Sigmoid colon (tissue), 7 donors: ENCODE data around the gene SLC16A3. TPM values are rescaled to one million over a fixed set of nuclear protein-coding genes. Genes with fewer than 3 reads are reported as not detected.

Source experiments
- DNase-seq: peaks from one replicate; pipeline ENCODE4 v3.0.0-alpha.2; 2019
- H3K27ac ChIP-seq, 4 donors: fragments of 200-600 bp; sonication (generic); one replicate each; pipeline ENCODE4 v1.5.1; 2016 to 2019; ENCODE audit warnings: mild to moderate bottlenecking in 1 of 4
- H3K27me3 ChIP-seq, 3 donors: fragments of 200-600 bp; sonication (generic); one replicate each; pipeline ENCODE4 v1.5.1; 2019; ENCODE audit warnings: mild to moderate bottlenecking in 1 of 3
- H3K36me3 ChIP-seq, 4 donors: fragments of 200-600 bp; sonication (generic); one replicate each; pipeline ENCODE4 v1.5.1; 2016 to 2019
- H3K4me1 ChIP-seq, 4 donors: fragments of 200-600 bp; sonication (generic); one replicate each; pipeline ENCODE4 v1.5.1; 2017 to 2019
- H3K4me3 ChIP-seq, 4 donors: fragments of 200-600 bp; sonication (generic); one replicate each; pipeline ENCODE4 v1.5.1; 2017 to 2019; ENCODE audit warnings: mild to moderate bottlenecking in 2 of 4, moderate library complexity in 1 of 4
- H3K9me3 ChIP-seq, 4 donors: fragments of 200-600 bp in 3 of 4; sonication (generic) in 3 of 4; one replicate each; pipeline versions ENCODE4 v1.5.1 to v1.6.1; 2013 to 2019
- EP300 ChIP-seq, 4 donors: sonication (generic); formaldehyde crosslinking; IDR thresholded peaks; one replicate each; pipeline ENCODE4 v1.6.1; 2017; ENCODE audit warnings: antibody characterized with exemption in 4 of 4
- POLR2A ChIP-seq, 2 donors: fragments of 450-650 bp; IDR thresholded peaks; one replicate each; pipeline ENCODE4 v1.6.1; 2016; ENCODE audit warnings: antibody characterized with exemption in 2 of 2, mild to moderate bottlenecking in 2 of 2, moderate library complexity in 2 of 2
- POLR2AphosphoS5 ChIP-seq, 4 donors: sonication (generic); formaldehyde crosslinking; IDR thresholded peaks; one replicate each; pipeline ENCODE4 v1.6.1; 2017; ENCODE audit warnings: antibody characterized with exemption in 4 of 4
- WGBS, 2 donors: extraction: QIAGEN DNeasy Blood & Tissue Kit; methylation state at CpG; one replicate each; pipeline ENCODE4 v1.1.7; 2013; 5-methylcytosine and 5-hydroxymethylcytosine counted together
- intact Hi-C: fragments of 100-400 bp; cut with DNase I; formaldehyde crosslinking; loops from one replicate; pipeline ENCODE4 v1.15.1; 2023
- polyA plus RNA-seq, 3 donors: library from polyadenylated mRNA; stranded (reverse); fragments of 200-250 nt; gene quantifications; one replicate each; pipeline ENCODE4 v1.2.3, GENCODE V29; 2013
- total RNA-seq, 4 donors: library from RNA; depleted of rRNA; stranded (reverse); fragments of >200 nt; gene quantifications; one replicate each; pipeline ENCODE4 v1.1.0, GENCODE V29; 2016
- TF ChIP-seq, protein P1 (sequence below), 4 experiments: fragments of 450-650 bp in 3 of 4; fragments of 200-600 bp in 1 of 4; IDR thresholded peaks; one replicate each; pipeline ENCODE4 v1.5.1; 2016 to 2019; ENCODE audit warnings: antibody characterized with exemption in 4 of 4, mild to moderate bottlenecking in 3 of 4, moderate library complexity in 2 of 4
- donor health status: healthy with polysubstance abuse.
- donor health status: Bipolar disorder and iron deficiency.
- donor health status: healthy.

The SLC16A3 gene
- total and polyA plus RNA-seq, 7 donors, result 9.6 to 140 (median 12.6) TPM

DNA sequence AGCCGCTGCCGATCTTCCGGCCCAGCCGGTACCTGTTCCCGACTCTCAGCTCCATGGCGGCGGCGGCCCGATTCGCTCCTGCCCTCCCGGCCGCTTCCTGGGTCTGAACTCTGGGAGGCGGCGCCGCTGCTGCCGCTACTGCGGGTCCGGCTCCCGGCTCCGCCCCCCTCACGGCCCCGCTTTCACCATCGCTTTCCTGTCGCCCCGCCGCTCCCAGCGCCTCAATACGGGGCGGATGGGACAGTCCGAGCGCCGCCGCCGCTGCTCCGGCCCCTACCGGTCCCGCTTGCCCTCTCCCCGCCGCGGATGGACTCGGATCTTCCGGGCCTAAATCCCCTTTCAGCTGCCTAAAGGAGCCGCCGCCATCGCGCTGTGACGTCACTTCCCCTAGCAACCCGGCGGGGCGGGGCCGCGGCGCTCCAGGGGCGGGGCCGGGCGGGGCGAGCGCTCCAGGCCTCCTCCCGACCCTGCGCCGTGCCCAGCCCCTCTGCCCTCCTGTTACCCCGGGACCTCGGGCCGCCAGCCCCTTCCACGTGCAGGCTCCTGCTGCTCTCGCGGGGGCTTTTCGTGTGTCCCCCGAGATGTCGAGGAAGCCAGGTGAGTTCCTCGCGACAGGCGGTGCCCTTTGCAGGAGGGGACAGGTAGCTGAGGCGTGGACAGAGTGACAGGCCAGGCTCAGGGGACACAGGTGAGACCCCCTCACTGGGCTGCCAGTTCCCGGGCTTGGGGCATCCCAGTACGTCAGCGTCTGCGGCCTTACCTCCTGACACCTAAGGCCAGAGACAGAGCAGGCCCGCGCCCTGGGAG is 44.7 kb downstream of the SLC16A3 start, which contains the start of gene CSNK1D:
Gene CSNK1D (minus strand): TSS at position 374 of the 807 bp plus-strand sequence. CDS start 319 bp downstream, at position 55.
- 3 to 6% methylated on average over 80 of the region's 80 CpGs for WGBS, 2 donors

DNA sequence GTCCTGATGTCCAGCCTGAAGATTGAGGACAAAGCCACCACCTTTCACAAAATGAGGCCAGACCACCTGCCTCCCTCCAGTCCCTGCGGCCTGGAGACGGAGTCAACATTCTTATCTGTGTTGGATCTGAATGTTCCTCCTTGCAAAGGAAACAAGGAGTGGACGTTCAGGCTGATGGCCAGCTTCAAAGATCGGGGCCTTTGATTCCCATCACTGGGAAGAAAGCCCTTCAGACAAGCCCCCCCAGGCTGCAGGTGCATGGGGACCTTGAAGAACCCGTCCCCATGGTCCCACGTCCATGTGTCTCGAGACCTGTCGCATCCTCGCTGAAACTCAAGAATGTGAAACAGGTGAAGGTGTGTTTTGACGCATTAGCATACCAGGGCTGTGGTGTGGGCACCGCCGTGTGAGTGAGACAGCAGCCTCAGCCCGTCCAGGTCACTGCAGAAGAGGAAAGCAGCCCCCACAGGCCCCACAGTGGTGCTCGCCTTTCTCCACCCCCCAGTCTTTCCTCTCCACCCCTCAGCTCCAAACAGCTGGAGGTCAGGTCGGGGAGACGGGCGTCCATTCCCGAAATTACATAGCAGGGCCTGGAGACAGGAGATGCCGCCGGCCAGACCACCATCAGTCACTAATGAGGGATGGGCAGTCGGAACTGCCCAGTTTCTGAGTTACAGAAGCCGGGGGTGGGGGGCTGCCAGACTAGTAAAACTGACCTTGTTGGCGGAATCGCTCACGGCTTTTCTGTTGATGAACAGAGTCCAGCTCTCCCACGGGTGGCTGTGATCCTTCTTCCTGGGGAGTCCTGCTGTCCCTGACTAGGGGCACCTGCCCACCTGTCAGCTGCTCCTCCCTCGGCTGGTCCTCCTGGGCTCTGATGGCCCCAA is 45.5 kb downstream of the SLC16A3 start:
- H3K4me1 ChIP-seq, result peaks cover 0 to 49% (median 46%) of the 10 kb centered on the region in 4 donors
- TF ChIP-seq POLR2AphosphoS5 (IDR thresholded peaks at IDR 0.05) (no peak), EP300 (IDR thresholded peaks at IDR 0.05) (no peak), POLR2A (IDR thresholded peaks at IDR 0.05) (no peak)
- TF ChIP-seq, protein P1, sequence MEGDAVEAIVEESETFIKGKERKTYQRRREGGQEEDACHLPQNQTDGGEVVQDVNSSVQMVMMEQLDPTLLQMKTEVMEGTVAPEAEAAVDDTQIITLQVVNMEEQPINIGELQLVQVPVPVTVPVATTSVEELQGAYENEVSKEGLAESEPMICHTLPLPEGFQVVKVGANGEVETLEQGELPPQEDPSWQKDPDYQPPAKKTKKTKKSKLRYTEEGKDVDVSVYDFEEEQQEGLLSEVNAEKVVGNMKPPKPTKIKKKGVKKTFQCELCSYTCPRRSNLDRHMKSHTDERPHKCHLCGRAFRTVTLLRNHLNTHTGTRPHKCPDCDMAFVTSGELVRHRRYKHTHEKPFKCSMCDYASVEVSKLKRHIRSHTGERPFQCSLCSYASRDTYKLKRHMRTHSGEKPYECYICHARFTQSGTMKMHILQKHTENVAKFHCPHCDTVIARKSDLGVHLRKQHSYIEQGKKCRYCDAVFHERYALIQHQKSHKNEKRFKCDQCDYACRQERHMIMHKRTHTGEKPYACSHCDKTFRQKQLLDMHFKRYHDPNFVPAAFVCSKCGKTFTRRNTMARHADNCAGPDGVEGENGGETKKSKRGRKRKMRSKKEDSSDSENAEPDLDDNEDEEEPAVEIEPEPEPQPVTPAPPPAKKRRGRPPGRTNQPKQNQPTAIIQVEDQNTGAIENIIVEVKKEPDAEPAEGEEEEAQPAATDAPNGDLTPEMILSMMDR (IDR thresholded peaks at IDR 0.05), result no peak
- WGBS, 2 donors, result 69 to 78% methylated on average over 27 of the region's 27 CpGs
- intact Hi-C loops, result no loop called here
- no peaks in the 10 kb centered on the region for H3K9me3 ChIP-seq
- no peaks in the 10 kb centered on the region for H3K27me3 ChIP-seq
- no peak for DNase-seq
- H3K36me3 ChIP-seq, result peaks cover 0 to 20% (median 2%) of the 10 kb centered on the region in 4 donors
- H3K27ac ChIP-seq, result peak overlapping the region; percentile 97 to 100 (median 98)
- H3K4me3 ChIP-seq, result peak overlapping the region; percentile 77 to 99 (median 93)

More for the DNA sequence above, 44.7 kb downstream of the SLC16A3 start, which contains the start of gene CSNK1D:
- peaks cover 0 to 20% (median 2%) of the 10 kb centered on the region in 4 donors for H3K36me3 ChIP-seq
- peak within 1 kb of the TSS; percentile 97 to 100 (median 98) for H3K27ac ChIP-seq
- peaks cover 0 to 57% (median 55%) of the 10 kb centered on the region in 4 donors for H3K4me1 ChIP-seq
- no peaks in the 10 kb centered on the region for H3K9me3 ChIP-seq
- peak within 1 kb of the TSS; percentile 77 to 99 (median 93) for H3K4me3 ChIP-seq
- peak; percentile 95 for DNase-seq
- TF ChIP-seq POLR2A (IDR thresholded peaks at IDR 0.05) (peak; percentile 88 to 91), POLR2AphosphoS5 (IDR thresholded peaks at IDR 0.05) (peak; percentile 80 to 99 (median 91)), EP300 (IDR thresholded peaks at IDR 0.05) (peak in 2 of 4 donors; percentile 53 to 72)
- TF ChIP-seq, protein P1 (IDR thresholded peaks at IDR 0.05), result no peak
- intact Hi-C loops, result loop anchor here (2.0 kb wide), 2 partner anchors 19 to 33 kb away; no protein-coding TSS in a partner anchor
- no peaks in the 10 kb centered on the region for H3K27me3 ChIP-seq

DNA sequence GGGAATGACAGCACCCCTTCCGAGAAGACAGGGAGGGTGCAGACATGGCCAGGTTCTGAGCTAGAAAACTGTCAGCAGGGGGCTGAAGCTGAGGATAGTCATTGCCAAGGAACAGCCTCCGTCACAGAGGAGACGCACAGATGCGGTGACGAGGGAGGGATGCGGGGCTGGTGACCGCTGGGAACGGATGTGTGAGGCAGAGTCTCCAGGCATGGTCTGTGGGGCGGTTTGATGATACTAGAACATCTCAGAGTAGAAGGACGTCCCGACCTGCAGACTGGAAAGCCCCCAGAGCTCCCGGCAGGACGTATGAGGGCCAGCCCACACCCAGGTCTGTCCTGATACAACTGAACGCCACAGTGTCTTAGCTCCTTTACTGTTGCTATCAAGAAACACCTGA is 46.5 kb downstream of the SLC16A3 start:
- H3K4me3 ChIP-seq, result no peak overlapping the region
- no peaks in the 10 kb centered on the region for H3K9me3 ChIP-seq
- no peak for DNase-seq
- WGBS, 2 donors, result 93 to 96% methylated on average over 14 of the region's 14 CpGs
- no peaks in the 10 kb centered on the region for H3K27me3 ChIP-seq
- H3K27ac ChIP-seq, result no peak overlapping the region
- H3K36me3 ChIP-seq, result peaks cover 0 to 17% (median 2%) of the 10 kb centered on the region in 4 donors
- intact Hi-C loops, result no loop called here
- peaks cover 0 to 39% (median 37%) of the 10 kb centered on the region in 4 donors for H3K4me1 ChIP-seq
- TF ChIP-seq EP300 (IDR thresholded peaks at IDR 0.05) (no peak), POLR2A (IDR thresholded peaks at IDR 0.05) (no peak), POLR2AphosphoS5 (IDR thresholded peaks at IDR 0.05) (no peak)
- TF ChIP-seq, protein P1 (IDR thresholded peaks at IDR 0.05), result no peak

DNA sequence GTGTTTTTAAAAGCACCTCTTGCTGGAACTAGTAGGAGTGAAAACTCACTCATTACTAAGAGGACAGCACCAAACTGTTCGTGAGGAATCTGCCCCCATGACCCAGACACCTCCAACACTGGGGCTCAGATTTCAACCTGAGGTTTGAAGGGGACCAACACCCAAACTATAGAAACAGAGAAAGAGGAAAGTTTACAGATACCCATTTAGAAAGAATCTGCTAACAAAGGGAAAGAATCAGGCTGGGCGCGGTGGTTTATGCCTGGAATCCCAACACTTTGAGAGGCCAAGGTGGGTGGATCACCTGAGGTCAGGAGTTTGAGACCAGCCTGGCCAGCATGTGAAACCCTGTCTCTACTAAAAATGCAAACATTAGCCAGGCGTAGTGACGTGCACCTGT is 48.1 kb downstream of the SLC16A3 start:
- DNase-seq, result no peak
- peaks cover 0 to 1% (median 0%) of the 10 kb centered on the region in 4 donors for H3K36me3 ChIP-seq
- H3K4me1 ChIP-seq, result peaks cover 0 to 23% (median 21%) of the 10 kb centered on the region in 4 donors
- H3K4me3 ChIP-seq, result no peak overlapping the region
- H3K27ac ChIP-seq, result no peak overlapping the region
- no peaks in the 10 kb centered on the region for H3K27me3 ChIP-seq
- H3K9me3 ChIP-seq, result no peaks in the 10 kb centered on the region
- no peak for TF ChIP-seq POLR2AphosphoS5 (IDR thresholded peaks at IDR 0.05)
- no peak for TF ChIP-seq EP300 (IDR thresholded peaks at IDR 0.05)
- TF ChIP-seq, protein P1 (IDR thresholded peaks at IDR 0.05), result no peak
- TF ChIP-seq POLR2A (IDR thresholded peaks at IDR 0.05), result no peak
- 89 to 91% methylated on average over 5 of the region's 5 CpGs for WGBS, 2 donors
- intact Hi-C loops, result no loop called here
